WERI-Rb-1 (cell line): ENCODE data around the gene SLAMF9.

ENCODE experiments used
- DNase-seq: peaks from one replicate; pipeline ENCODE4 v3.0.0-alpha.2; 2020
- H3K27ac ChIP-seq: fragments of 250-450 bp; sonication (Bioruptor Pico); 2 replicates; pipeline ENCODE4 v1.5.1; 2020; ENCODE audit warnings: mild to moderate bottlenecking, moderate library complexity
- H3K27me3 ChIP-seq: fragments of 250-450 bp; sonication (Bioruptor Pico); 2 replicates; pipeline ENCODE4 v1.5.1; 2021; ENCODE audit warnings: mild to moderate bottlenecking, low read depth, moderate library complexity; ENCODE audit not compliant: insufficient read depth, severe bottlenecking
- H3K36me3 ChIP-seq: fragments of 250-450 bp; sonication (Bioruptor Pico); 2 replicates; pipeline ENCODE4 v1.5.1; 2020; ENCODE audit warnings: mild to moderate bottlenecking, moderate library complexity
- H3K4me3 ChIP-seq: 2 replicates; pipeline ENCODE4 v1.5.1; 2011; ENCODE audit warnings: low read depth, mild to moderate bottlenecking, control low read depth, low read length
- H3K9me3 ChIP-seq: fragments of 250-450 bp; sonication (Bioruptor Pico); 2 replicates; pipeline ENCODE4 v1.5.1; 2021; ENCODE audit warnings: mild to moderate bottlenecking, moderate library complexity; ENCODE audit not compliant: severe bottlenecking
- TF ChIP-seq, protein P1 (sequence below): IDR thresholded peaks from 2 replicates; pipeline ENCODE4 v1.5.1; 2011; ENCODE audit warnings: low read depth, mild to moderate bottlenecking, control low read depth, inconsistent platforms, low read length

Gene SLAMF9

DNA sequence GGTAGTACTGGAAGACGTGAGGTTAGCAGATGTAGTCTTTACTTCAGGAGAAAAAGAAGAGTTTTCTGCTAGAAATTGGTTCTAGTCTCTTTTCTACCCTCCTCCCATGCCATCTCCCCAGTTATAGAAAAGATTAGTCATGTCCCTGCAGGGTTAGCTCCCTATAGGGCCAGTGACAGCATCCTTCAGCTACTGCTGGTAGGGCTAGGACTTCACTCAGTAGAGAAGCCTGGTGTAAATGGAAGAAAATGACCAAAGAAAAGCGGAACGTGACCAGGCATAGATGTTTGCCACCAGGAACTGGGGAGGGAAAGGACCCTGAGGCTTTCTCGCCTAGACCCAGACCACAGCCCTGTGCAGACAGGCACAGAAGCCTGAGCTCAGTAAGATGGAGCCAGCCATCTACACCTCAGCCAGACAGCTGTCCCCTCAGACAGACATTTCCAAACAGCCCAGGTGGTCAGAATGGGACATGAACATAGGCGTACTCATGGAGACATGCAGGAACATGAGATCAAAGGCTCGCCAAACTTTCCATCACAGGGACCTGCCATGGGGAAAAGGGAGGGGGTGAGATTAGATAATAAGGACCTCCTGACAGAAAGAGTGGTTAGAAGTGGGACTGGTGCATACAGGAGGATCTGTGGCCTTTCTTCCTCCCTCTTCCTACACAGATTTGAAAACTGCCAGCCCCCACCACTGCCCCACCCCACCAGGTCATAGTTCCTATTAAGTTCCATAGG lies 23.5 kb upstream of the SLAMF9 start:
- H3K9me3 ChIP-seq = peaks cover 8% of the 10 kb centered on the region
- H3K4me3 ChIP-seq = no peak overlapping the region
- H3K27ac ChIP-seq = no peak overlapping the region
- DNase-seq = peak; percentile 6
- H3K36me3 ChIP-seq = no peaks in the 10 kb centered on the region
- TF ChIP-seq, protein P1, sequence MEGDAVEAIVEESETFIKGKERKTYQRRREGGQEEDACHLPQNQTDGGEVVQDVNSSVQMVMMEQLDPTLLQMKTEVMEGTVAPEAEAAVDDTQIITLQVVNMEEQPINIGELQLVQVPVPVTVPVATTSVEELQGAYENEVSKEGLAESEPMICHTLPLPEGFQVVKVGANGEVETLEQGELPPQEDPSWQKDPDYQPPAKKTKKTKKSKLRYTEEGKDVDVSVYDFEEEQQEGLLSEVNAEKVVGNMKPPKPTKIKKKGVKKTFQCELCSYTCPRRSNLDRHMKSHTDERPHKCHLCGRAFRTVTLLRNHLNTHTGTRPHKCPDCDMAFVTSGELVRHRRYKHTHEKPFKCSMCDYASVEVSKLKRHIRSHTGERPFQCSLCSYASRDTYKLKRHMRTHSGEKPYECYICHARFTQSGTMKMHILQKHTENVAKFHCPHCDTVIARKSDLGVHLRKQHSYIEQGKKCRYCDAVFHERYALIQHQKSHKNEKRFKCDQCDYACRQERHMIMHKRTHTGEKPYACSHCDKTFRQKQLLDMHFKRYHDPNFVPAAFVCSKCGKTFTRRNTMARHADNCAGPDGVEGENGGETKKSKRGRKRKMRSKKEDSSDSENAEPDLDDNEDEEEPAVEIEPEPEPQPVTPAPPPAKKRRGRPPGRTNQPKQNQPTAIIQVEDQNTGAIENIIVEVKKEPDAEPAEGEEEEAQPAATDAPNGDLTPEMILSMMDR = no peak
- no peaks in the 10 kb centered on the region for H3K27me3 ChIP-seq

- TF ChIP-seq, protein P1 = no peak
- Histone ChIP-seq H3K27ac (no peak overlapping the region), H3K27me3 (no peaks in the 10 kb centered on the region), H3K4me3 (no peak overlapping the region), H3K9me3 (no peaks in the 10 kb centered on the region), H3K36me3 (no peaks in the 10 kb centered on the region)
- peak; percentile 3 for DNase-seq
These were observed 20.4 kb upstream of the SLAMF9 start for GRCh38 chr1:159974350-159974965.

DNA sequence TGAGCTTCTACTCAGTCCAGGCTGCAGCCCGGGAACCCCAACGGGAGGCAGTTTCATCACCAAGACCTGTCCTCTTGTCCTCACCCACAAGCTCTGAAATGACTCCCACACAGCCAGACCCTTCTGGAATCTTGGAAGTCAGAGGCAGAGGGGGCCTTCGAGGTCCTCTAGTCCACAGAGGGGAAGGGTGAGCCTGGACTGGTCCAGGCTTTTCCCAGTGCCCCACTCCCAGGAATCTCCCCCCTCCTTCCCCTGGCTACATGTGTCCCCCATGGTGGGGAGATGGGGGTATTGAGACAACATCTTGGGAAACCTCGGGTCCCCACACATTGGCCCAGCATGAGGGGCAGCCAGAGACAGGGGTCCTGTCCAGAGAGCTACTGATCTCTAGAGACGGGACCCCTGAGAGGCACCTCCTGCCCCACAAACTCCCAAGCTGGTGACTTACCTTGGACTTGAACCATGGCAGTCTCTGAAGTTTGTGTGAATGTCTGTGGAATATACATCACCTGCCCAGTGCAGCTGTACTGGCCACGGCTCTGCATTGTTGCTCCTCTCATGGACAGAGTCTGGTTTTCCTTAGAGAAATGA lies 19.4 kb upstream of the SLAMF9 start:
- H3K36me3 ChIP-seq = no peaks in the 10 kb centered on the region
- TF ChIP-seq, protein P1 = no peak
- H3K9me3 ChIP-seq = no peaks in the 10 kb centered on the region
- peak; percentile 5 for DNase-seq
- H3K4me3 ChIP-seq = no peak overlapping the region
- no peaks in the 10 kb centered on the region for H3K27me3 ChIP-seq
- H3K27ac ChIP-seq = no peak overlapping the region

- no peak for DNase-seq
- H3K9me3 ChIP-seq = no peaks in the 10 kb centered on the region
- no peak overlapping the region for H3K27ac ChIP-seq
- no peaks in the 10 kb centered on the region for H3K36me3 ChIP-seq
- H3K27me3 ChIP-seq = no peaks in the 10 kb centered on the region
- TF ChIP-seq, protein P1 = no peak
- no peak overlapping the region for H3K4me3 ChIP-seq
These were observed 18.6 kb upstream of the SLAMF9 start for GRCh38 chr1:159972443-159973205.

DNA sequence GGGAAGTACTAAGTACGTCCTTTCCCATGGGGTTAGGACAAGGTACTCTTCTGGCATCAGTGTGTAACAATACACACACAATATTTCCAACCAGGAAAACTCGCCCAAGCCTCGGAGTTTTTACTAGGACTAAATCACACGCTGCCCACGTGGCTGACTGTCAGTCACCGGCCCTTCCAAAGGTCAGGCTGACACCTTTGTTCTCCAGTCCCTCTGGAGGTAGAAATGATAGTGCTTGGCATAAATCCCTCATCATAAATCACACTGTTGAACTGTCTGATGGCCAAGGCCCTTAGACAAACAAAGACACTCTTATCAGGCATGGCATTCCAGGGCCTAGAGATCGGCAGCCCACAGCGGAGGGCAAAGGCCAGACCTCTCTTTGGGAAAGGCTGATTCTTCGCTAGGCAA lies 16.9 kb upstream of the SLAMF9 start:
- H3K27ac ChIP-seq = no peak overlapping the region
- H3K36me3 ChIP-seq = no peaks in the 10 kb centered on the region
- no peaks in the 10 kb centered on the region for H3K9me3 ChIP-seq
- TF ChIP-seq, protein P1 = no peak
- DNase-seq = no peak
- H3K4me3 ChIP-seq = no peak overlapping the region
- H3K27me3 ChIP-seq = no peaks in the 10 kb centered on the region
